ENCODE data around the gene ZNF322. TPM values are rescaled to one million over a fixed set of nuclear protein-coding genes. Genes with fewer than 3 reads are reported as not detected.

The ZNF322 gene
- total and polyA plus RNA-seq, 4 experiments from 2014 or later = 3.3 to 23.1 (median 12.8) TPM

GRCh38 chr6:26604026-26604425, 55.5 kb downstream of the ZNF322 start:
- Mint-ChIP-seq H3K9me3 (no peaks in the 10 kb centered on the region), H3K27me3 (no peaks in the 10 kb centered on the region), H3K27ac (peak overlapping the region in 3 of 7 donors; percentile 18 to 75 (median 38)), H3K36me3 (peaks cover 0 to 17% of the 10 kb centered on the region in 2 donors), H3K4me1 (peaks cover 10 to 19% (median 11%) of the 10 kb centered on the region in 4 donors), H3K4me3 (no peak overlapping the region)
- ChIA-PET POLR2A (ENCODE audit: partially characterized antibody) (no interaction called here), CTCF (ENCODE audit: partially characterized antibody) (no interaction called here)
- Histone ChIP-seq H3K4me1 (ENCODE audit: insufficient read depth, low read length) (peaks cover 9% of the 10 kb centered on the region), H3K36me3 (ENCODE audit: insufficient read depth, low read length) (peaks cover 10% of the 10 kb centered on the region), H3K27me3 (ENCODE audit: insufficient read depth, low read length) (no peaks in the 10 kb centered on the region), H3K27ac (ENCODE audit: low read depth, low read length) (no peak overlapping the region), H3K4me3 (ENCODE audit: low read length in 2 of 2) (no peak overlapping the region), H3K9me3 (ENCODE audit: control insufficient read depth in 1 of 2, low read length in 2 of 2) (no peaks in the 10 kb centered on the region)
- DNase-seq = no peak
- intact Hi-C loops (cut with micrococcal nuclease) = no loop called here

- ChIA-PET POLR2A (ENCODE audit: partially characterized antibody) (no interaction called here), CTCF (ENCODE audit: partially characterized antibody) (interaction anchor here (0.7 to 1.8 kb wide), 2 partner anchors 261 to 477 kb away, joined by 3 to 7 read pairs; no protein-coding TSS in a partner anchor)
- intact Hi-C loops (cut with micrococcal nuclease) = no loop called here
- H3K27me3 Mint-ChIP-seq = no peaks in the 10 kb centered on the region
- Histone ChIP-seq H3K4me1 (ENCODE audit: insufficient read depth, low read length) (peaks cover 15% of the 10 kb centered on the region), H3K27ac (ENCODE audit: low read depth, low read length) (no peak overlapping the region), H3K27me3 (ENCODE audit: insufficient read depth, low read length) (no peaks in the 10 kb centered on the region), H3K9me3 (ENCODE audit: control insufficient read depth in 1 of 2, low read length in 2 of 2) (no peaks in the 10 kb centered on the region), H3K4me3 (ENCODE audit: low read length in 2 of 2) (no peak overlapping the region), H3K36me3 (ENCODE audit: insufficient read depth, low read length) (peaks cover 22% of the 10 kb centered on the region)
- peaks cover 11 to 26% of the 10 kb centered on the region in 2 donors for H3K36me3 Mint-ChIP-seq
- no peak for DNase-seq
- H3K4me3 Mint-ChIP-seq = no peak overlapping the region
- H3K27ac Mint-ChIP-seq = peak overlapping the region in 1 of 7 donors; percentile 22
- H3K9me3 Mint-ChIP-seq = no peaks in the 10 kb centered on the region
- H3K4me1 Mint-ChIP-seq = peaks cover under 1 to 14% (median 12%) of the 10 kb centered on the region in 4 donors
These were observed 57.3 kb downstream of the ZNF322 start for GRCh38 chr6:26602262-26602661.

DNA sequence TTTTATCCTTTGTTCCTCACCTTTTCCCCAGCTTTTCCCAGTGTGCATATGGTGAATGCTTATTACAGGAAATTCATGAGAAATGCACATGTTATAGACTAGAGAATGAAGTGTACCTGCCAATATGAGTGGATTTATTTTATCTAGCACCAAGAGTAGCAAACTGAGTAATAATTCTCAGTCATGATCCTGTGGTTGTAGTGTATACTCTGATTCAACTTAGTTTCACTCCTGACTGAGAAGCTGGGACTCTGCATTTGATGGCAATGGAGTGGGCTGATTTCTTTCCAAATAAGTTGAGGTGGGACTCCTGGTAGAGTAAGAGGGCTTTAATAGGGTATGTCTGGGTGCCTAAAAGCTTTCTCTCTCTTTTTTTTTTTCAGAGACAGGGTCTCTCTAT, 58.8 kb downstream of the ZNF322 start:
- ChIA-PET POLR2A (ENCODE audit: partially characterized antibody) (interaction anchor here (0.6 to 1.4 kb wide), 4 partner anchors 25 to 1271 kb away, joined by 3 to 4 read pairs (median 3); a partner anchor contains a TSS), CTCF (ENCODE audit: partially characterized antibody) (interaction anchor here (1.5 kb wide), 1 partner anchor 10 kb away, joined by 4 read pairs; no protein-coding TSS in a partner anchor)
- Histone ChIP-seq H3K36me3 (ENCODE audit: insufficient read depth, low read length) (peaks cover 22% of the 10 kb centered on the region), H3K9me3 (ENCODE audit: control insufficient read depth in 1 of 2, low read length in 2 of 2) (no peaks in the 10 kb centered on the region), H3K4me1 (ENCODE audit: insufficient read depth, low read length) (peaks cover 18% of the 10 kb centered on the region), H3K4me3 (ENCODE audit: low read length in 2 of 2) (no peak overlapping the region), H3K27ac (ENCODE audit: low read depth, low read length) (no peak overlapping the region), H3K27me3 (ENCODE audit: insufficient read depth, low read length) (no peaks in the 10 kb centered on the region)
- peaks cover 11 to 26% of the 10 kb centered on the region in 2 donors for H3K36me3 Mint-ChIP-seq
- H3K9me3 Mint-ChIP-seq = no peaks in the 10 kb centered on the region
- H3K4me1 Mint-ChIP-seq = peaks cover 0 to 13% (median 11%) of the 10 kb centered on the region in 4 donors
- no peak for DNase-seq
- peak overlapping the region in 3 of 7 donors; percentile 54 to 70 (median 69) for H3K27ac Mint-ChIP-seq
- intact Hi-C loops (cut with micrococcal nuclease) = no loop called here
- no peaks in the 10 kb centered on the region for H3K27me3 Mint-ChIP-seq
- H3K4me3 Mint-ChIP-seq = no peak overlapping the region

GRCh38 chr6:26599591-26599990, 60.0 kb downstream of the ZNF322 start:
- Mint-ChIP-seq H3K9me3 (no peaks in the 10 kb centered on the region), H3K4me1 (peaks cover 0 to 16% (median 11%) of the 10 kb centered on the region in 4 donors), H3K27me3 (peaks cover 0 to 4% of the 10 kb centered on the region in 2 donors), H3K36me3 (peaks cover 11 to 26% of the 10 kb centered on the region in 2 donors), H3K4me3 (peak overlapping the region in 2 of 8 donors; percentile 21 to 61), H3K27ac (peak overlapping the region in 6 of 7 donors; percentile 8 to 73 (median 64))
- Histone ChIP-seq H3K27ac (ENCODE audit: low read depth, low read length) (no peak overlapping the region), H3K36me3 (ENCODE audit: insufficient read depth, low read length) (peaks cover 22% of the 10 kb centered on the region), H3K4me1 (ENCODE audit: insufficient read depth, low read length) (peaks cover 24% of the 10 kb centered on the region), H3K9me3 (ENCODE audit: control insufficient read depth in 1 of 2, low read length in 2 of 2) (no peaks in the 10 kb centered on the region), H3K27me3 (ENCODE audit: insufficient read depth, low read length) (no peaks in the 10 kb centered on the region), H3K4me3 (ENCODE audit: low read length in 2 of 2) (no peak overlapping the region)
- CTCF ChIA-PET (ENCODE audit: partially characterized antibody) = no interaction called here
- DNase-seq = no peak
- POLR2A ChIA-PET (ENCODE audit: partially characterized antibody) = no interaction called here
- intact Hi-C loops (cut with micrococcal nuclease) = loop anchor here (10.0 kb wide), 1 partner anchor 1295 kb away; a partner anchor contains a TSS

GRCh38 chr6:26599134-26599533, 60.4 kb downstream of the ZNF322 start:
- Histone ChIP-seq H3K4me3 (ENCODE audit: low read length in 2 of 2) (no peak overlapping the region), H3K27ac (ENCODE audit: low read depth, low read length) (no peak overlapping the region), H3K4me1 (ENCODE audit: insufficient read depth, low read length) (peaks cover 24% of the 10 kb centered on the region), H3K9me3 (ENCODE audit: control insufficient read depth in 1 of 2, low read length in 2 of 2) (no peaks in the 10 kb centered on the region), H3K27me3 (ENCODE audit: insufficient read depth, low read length) (no peaks in the 10 kb centered on the region), H3K36me3 (ENCODE audit: insufficient read depth, low read length) (peaks cover 22% of the 10 kb centered on the region)
- Mint-ChIP-seq H3K9me3 (no peaks in the 10 kb centered on the region), H3K27me3 (peaks cover 3 to 7% of the 10 kb centered on the region in 2 donors), H3K27ac (peak overlapping the region in 4 of 7 donors; percentile 2 to 73 (median 38)), H3K4me3 (peak overlapping the region in 5 of 8 donors; percentile 9 to 61 (median 21)), H3K4me1 (peaks cover 0 to 16% (median 10%) of the 10 kb centered on the region in 4 donors), H3K36me3 (peaks cover 11 to 26% of the 10 kb centered on the region in 2 donors)
- POLR2A ChIA-PET (ENCODE audit: partially characterized antibody) = no interaction called here
- CTCF ChIA-PET (ENCODE audit: partially characterized antibody) = no interaction called here
- intact Hi-C loops (cut with micrococcal nuclease) = loop anchor here (10.0 kb wide), 1 partner anchor 1296 kb away; a partner anchor contains a TSS
- no peak for DNase-seq

DNA sequence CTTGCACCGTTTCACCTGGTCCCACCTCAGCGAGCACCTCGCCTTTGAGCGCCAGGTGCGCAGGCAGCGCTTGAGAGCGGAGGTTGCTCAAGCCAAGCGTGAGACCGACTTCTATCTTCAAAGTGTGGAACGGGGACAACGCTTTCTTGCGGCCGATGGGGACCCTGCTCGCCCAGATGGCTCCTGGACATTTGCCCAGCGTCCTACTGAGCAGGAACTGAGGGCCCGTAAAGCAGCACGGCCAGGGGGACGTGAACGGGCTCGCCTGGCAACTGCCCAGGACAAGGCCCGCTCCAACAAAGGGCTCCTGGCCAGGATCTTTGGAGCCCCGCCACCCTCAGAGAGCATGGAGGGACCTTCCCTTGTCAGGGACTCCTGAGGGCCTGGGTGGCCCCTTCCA, 61.3 kb downstream of the ZNF322 start:
- Mint-ChIP-seq H3K36me3 (peaks cover 11 to 26% of the 10 kb centered on the region in 2 donors), H3K9me3 (no peaks in the 10 kb centered on the region), H3K27ac (peak overlapping the region in 5 of 7 donors; percentile 80 to 92 (median 88)), H3K4me3 (peak overlapping the region in 2 of 8 donors; percentile 72 to 82), H3K4me1 (peaks cover 0 to 16% (median 8%) of the 10 kb centered on the region in 4 donors), H3K27me3 (peaks cover 8 to 14% of the 10 kb centered on the region in 2 donors)
- peaks cover 24% of the 10 kb centered on the region for H3K4me1 ChIP-seq (ENCODE audit: insufficient read depth, low read length)
- CTCF ChIA-PET (ENCODE audit: partially characterized antibody) = no interaction called here
- intact Hi-C loops (cut with micrococcal nuclease) = loop anchor here (10.0 kb wide), 1 partner anchor 1297 kb away; a partner anchor contains a TSS
- peak overlapping the region; percentile 91 for H3K27ac ChIP-seq (ENCODE audit: low read depth, low read length)
- H3K4me3 ChIP-seq (ENCODE audit: low read length in 2 of 2) = no peak overlapping the region
- peak in 1 of 5 donors; percentile 33 for DNase-seq
- POLR2A ChIA-PET (ENCODE audit: partially characterized antibody) = interaction anchor here (1.4 kb wide), 1 partner anchor 441 kb away, joined by 5 read pairs; a partner anchor contains a TSS
- no peaks in the 10 kb centered on the region for H3K27me3 ChIP-seq (ENCODE audit: insufficient read depth, low read length)
- peaks cover 22% of the 10 kb centered on the region for H3K36me3 ChIP-seq (ENCODE audit: insufficient read depth, low read length)
- H3K9me3 ChIP-seq (ENCODE audit: control insufficient read depth in 1 of 2, low read length in 2 of 2) = no peaks in the 10 kb centered on the region

- intact Hi-C loops (cut with micrococcal nuclease) = loop anchor here (10.0 kb wide), 1 partner anchor 1297 kb away; a partner anchor contains a TSS
- Mint-ChIP-seq H3K4me3 (no peak overlapping the region), H3K27me3 (peaks cover 9 to 15% of the 10 kb centered on the region in 2 donors), H3K36me3 (peaks cover 11 to 26% of the 10 kb centered on the region in 2 donors), H3K4me1 (peaks cover 0 to 16% (median 8%) of the 10 kb centered on the region in 4 donors), H3K27ac (peak overlapping the region in 5 of 7 donors; percentile 80 to 92 (median 88)), H3K9me3 (no peaks in the 10 kb centered on the region)
- Histone ChIP-seq H3K27ac (ENCODE audit: low read depth, low read length) (peak overlapping the region; percentile 91), H3K27me3 (ENCODE audit: insufficient read depth, low read length) (no peaks in the 10 kb centered on the region), H3K4me1 (ENCODE audit: insufficient read depth, low read length) (peaks cover 24% of the 10 kb centered on the region), H3K4me3 (ENCODE audit: low read length in 2 of 2) (peak overlapping the region; percentile 76 to 98), H3K36me3 (ENCODE audit: insufficient read depth, low read length) (peaks cover 22% of the 10 kb centered on the region), H3K9me3 (ENCODE audit: control insufficient read depth in 1 of 2, low read length in 2 of 2) (no peaks in the 10 kb centered on the region)
- ChIA-PET CTCF (ENCODE audit: partially characterized antibody) (no interaction called here), POLR2A (ENCODE audit: partially characterized antibody) (interaction anchor here (0.8 to 1.4 kb wide), 2 partner anchors 440 to 580 kb away, joined by 3 to 5 read pairs; a partner anchor contains a TSS)
- no peak for DNase-seq
These were observed 61.7 kb downstream of the ZNF322 start for GRCh38 chr6:26597821-26598220.
